ENCODE data around the gene TMEM208. TPM values are rescaled to one million over a fixed set of nuclear protein-coding genes. Genes with fewer than 3 reads are reported as not detected.

TMEM208 gene
- total RNA-seq, 4 donors from 2014 or later: 28.0 to 47.6 (median 41.2) TPM

DNA sequence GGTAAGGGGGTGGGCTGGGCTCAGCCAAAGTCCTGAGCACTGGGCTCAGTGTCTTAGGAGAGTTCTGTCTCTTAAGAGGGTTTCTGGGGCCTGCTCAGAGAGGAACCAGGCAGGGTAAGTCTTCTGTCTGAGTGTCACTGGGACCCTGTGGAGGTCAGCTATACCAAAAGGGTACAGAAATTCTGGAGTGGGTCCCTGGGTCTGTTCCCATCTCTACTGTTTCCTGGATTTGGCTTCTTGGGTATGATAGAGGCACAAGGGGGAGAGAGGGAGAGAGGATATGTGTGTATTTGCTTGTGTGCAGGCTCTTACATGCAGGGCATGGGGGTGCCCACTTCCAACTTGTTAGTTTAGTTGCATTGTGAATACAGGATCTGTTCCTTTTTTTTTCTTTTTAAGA is 33.4 kb upstream of the TMEM208 start:
- peak overlapping the region in 1 of 4 donors; percentile 85 for H3K27ac ChIP-seq
- H3K4me1 ChIP-seq: peaks cover 0 to 55% (median 21%) of the 10 kb centered on the region in 4 donors
- no peaks in the 10 kb centered on the region for H3K9me3 ChIP-seq
- no peak for DNase-seq (ENCODE audit: low spot score in 2 of 2)
- TF ChIP-seq EP300 (IDR thresholded peaks at IDR 0.05) (no peak), POLR2A (IDR thresholded peaks at IDR 0.05) (no peak), CTCF (IDR thresholded peaks at IDR 0.05) (no peak)
- H3K36me3 ChIP-seq: peaks cover 2 to 44% (median 27%) of the 10 kb centered on the region in 3 donors
- peak overlapping the region in 2 of 4 donors; percentile 85 to 100 for H3K4me3 ChIP-seq
- no peaks in the 10 kb centered on the region for H3K27me3 ChIP-seq

- WGBS, 2 donors: 86 to 91% methylated on average over 5 to 6 of the region's 6 CpGs
- peaks cover 0 to 63% (median 27%) of the 10 kb centered on the region in 4 donors for H3K4me1 ChIP-seq
- H3K9me3 ChIP-seq: no peaks in the 10 kb centered on the region
- TF ChIP-seq CTCF (IDR thresholded peaks at IDR 0.05) (no peak), POLR2A (IDR thresholded peaks at IDR 0.05) (no peak), EP300 (IDR thresholded peaks at IDR 0.05) (no peak)
- no peak overlapping the region for H3K4me3 ChIP-seq
- H3K36me3 ChIP-seq: peaks cover 2 to 50% (median 27%) of the 10 kb centered on the region in 3 donors
- no peak for DNase-seq (ENCODE audit: low spot score in 2 of 2)
- peak overlapping the region in 1 of 4 donors; percentile 85 for H3K27ac ChIP-seq
- no peaks in the 10 kb centered on the region for H3K27me3 ChIP-seq
These were observed 32.7 kb upstream of the TMEM208 start for GRCh38 chr16:67194260-67194659.

- Histone ChIP-seq H3K27ac (no peak overlapping the region), H3K9me3 (no peaks in the 10 kb centered on the region), H3K36me3 (peaks cover 2 to 59% (median 27%) of the 10 kb centered on the region in 3 donors), H3K4me3 (no peak overlapping the region), H3K4me1 (peaks cover 0 to 71% (median 30%) of the 10 kb centered on the region in 4 donors), H3K27me3 (no peaks in the 10 kb centered on the region)
- WGBS, 2 donors: 77% methylated on average over 5 of the region's 5 CpGs
- DNase-seq (ENCODE audit: low spot score in 2 of 2): no peak
- TF ChIP-seq CTCF (IDR thresholded peaks at IDR 0.05) (no peak), POLR2A (IDR thresholded peaks at IDR 0.05) (no peak), EP300 (IDR thresholded peaks at IDR 0.05) (no peak)
These were observed 31.3 kb upstream of the TMEM208 start for GRCh38 chr16:67195676-67196075.

DNA sequence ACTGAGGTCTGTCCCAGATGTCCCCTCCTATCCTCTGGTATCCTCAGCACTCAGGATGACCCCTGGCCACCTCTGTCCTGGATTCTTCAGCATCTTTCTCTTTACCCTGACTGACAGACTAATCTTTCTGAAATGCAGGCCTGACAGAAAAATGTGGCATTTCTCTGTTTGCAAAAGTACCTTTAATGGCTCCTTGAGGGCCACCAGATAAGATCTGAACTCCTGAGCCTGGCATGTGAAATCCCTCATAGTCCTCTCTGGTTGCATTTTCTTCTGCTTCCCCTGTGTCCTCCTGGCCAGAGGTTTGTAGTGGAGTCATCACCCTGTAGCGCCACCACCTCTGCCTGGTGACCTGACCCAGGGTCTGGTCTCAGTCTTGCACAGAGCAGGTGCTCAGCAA is 30.0 kb upstream of the TMEM208 start:
- no peak overlapping the region for H3K27ac ChIP-seq
- peaks cover 2 to 69% (median 27%) of the 10 kb centered on the region in 3 donors for H3K36me3 ChIP-seq
- 85 to 100% methylated on average over 1 of the region's 1 CpG for WGBS, 2 donors
- no peak for DNase-seq (ENCODE audit: low spot score in 2 of 2)
- H3K27me3 ChIP-seq: no peaks in the 10 kb centered on the region
- TF ChIP-seq EP300 (IDR thresholded peaks at IDR 0.05) (no peak), CTCF (IDR thresholded peaks at IDR 0.05) (no peak), POLR2A (IDR thresholded peaks at IDR 0.05) (no peak)
- H3K9me3 ChIP-seq: no peaks in the 10 kb centered on the region
- H3K4me1 ChIP-seq: peaks cover 0 to 62% (median 30%) of the 10 kb centered on the region in 4 donors
- H3K4me3 ChIP-seq: no peak overlapping the region

DNA sequence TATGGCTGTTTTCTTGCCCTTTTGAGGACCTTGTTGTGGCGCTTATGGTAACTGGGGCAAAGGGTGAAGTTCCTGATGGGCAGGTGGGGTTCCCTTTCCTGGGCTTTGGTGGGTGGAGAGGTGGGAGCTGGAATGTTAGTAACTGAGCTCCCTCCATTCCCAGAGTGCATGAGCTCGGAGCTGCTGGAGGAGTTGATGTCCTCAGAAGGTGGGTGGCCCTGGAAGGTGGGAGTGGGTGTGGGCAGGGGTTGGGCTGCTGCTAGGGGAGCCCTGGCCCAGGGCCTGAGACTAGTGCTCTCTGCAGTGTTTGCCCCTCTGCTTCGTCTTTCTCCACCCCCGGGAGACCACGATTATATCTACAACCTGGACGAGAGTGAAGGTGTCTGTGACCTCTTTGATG is 29.2 kb upstream of the TMEM208 start:
- H3K27me3 ChIP-seq: no peaks in the 10 kb centered on the region
- peaks cover 2 to 77% (median 27%) of the 10 kb centered on the region in 3 donors for H3K36me3 ChIP-seq
- H3K4me1 ChIP-seq: peaks cover 0 to 59% (median 26%) of the 10 kb centered on the region in 4 donors
- H3K4me3 ChIP-seq: no peak overlapping the region
- whole genome bisulfite sequencing, 2 donors: 53 to 61% methylated on average over 6 of the region's 6 CpGs
- DNase-seq (ENCODE audit: low spot score in 2 of 2): no peak
- peak overlapping the region in 2 of 4 donors; percentile 36 to 67 for H3K27ac ChIP-seq
- H3K9me3 ChIP-seq: no peaks in the 10 kb centered on the region
- TF ChIP-seq EP300 (IDR thresholded peaks at IDR 0.05): no peak
- TF ChIP-seq POLR2A (IDR thresholded peaks at IDR 0.05): no peak
- TF ChIP-seq CTCF (IDR thresholded peaks at IDR 0.05): no peak
